NCI-H1417 treated with DMSO at 0.1 percent for 48 hours (cell line): ENCODE measurements around the gene FPR3.
"Not testable (repeated sequence)": the region's sequence is repeated elsewhere in the genome, so short reads cannot be mapped to it uniquely, and the experiment has no call there.

Experiments
- DNase-seq: peaks from one replicate; lab custom pipeline; 2025; lab: John Stamatoyannopoulos, UW

The FPR3 gene, protein sequence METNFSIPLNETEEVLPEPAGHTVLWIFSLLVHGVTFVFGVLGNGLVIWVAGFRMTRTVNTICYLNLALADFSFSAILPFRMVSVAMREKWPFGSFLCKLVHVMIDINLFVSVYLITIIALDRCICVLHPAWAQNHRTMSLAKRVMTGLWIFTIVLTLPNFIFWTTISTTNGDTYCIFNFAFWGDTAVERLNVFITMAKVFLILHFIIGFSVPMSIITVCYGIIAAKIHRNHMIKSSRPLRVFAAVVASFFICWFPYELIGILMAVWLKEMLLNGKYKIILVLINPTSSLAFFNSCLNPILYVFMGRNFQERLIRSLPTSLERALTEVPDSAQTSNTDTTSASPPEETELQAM

DNA sequence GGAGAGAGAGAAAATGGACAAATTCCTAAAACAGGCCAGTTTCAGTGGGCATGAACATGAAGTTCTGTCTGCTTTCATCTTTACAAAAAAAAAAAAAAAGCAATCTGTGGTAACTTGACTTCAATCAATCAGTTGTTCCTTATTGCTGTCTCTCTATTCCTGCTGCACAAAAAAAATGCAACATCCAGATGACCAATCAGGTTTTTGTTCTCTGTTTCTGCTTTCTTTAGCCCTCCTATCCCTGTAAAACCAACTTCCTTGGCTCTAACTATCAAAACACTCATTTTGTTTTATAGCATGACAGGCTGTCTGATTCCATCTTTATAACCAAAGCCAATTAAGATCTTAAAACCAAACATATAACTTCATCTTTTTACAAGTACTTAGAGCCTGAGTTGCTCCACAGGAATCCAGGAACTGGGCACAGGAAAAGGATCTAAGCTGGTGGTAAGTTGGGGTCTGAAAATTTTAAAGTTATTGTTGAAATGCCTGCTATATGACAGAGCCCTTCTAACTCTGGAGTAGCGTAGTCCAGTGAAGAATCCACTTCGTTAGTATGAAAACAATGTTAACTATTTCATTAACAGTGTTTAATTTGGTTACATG, at the start of gene FPR3:
Gene FPR3 (plus strand): TSS at position 273 of the 606 bp plus-strand sequence. CDS start 28,592 bp downstream, outside the sequence.
- no peak for DNase-seq

DNA sequence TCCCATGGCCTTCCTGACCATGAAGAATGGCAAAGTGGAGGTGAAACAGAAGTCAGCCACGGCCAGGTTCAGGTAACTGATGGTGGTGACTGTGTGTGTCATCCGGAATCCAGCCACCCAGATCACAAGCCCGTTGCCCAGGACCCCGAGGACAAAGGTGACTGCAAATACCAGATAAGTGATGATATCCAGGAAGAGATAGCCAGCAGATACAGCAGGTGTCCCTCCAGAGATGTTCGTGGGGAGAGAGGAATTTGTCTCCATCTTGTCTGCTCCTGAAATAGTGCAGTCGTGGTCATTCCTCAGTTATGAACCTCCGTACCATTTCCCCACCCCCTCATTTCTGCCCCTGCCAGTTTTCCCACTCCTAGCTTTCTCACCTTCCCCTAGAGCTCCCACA, 48.2 kb upstream of the FPR3 start:
- no peak for DNase-seq

DNA sequence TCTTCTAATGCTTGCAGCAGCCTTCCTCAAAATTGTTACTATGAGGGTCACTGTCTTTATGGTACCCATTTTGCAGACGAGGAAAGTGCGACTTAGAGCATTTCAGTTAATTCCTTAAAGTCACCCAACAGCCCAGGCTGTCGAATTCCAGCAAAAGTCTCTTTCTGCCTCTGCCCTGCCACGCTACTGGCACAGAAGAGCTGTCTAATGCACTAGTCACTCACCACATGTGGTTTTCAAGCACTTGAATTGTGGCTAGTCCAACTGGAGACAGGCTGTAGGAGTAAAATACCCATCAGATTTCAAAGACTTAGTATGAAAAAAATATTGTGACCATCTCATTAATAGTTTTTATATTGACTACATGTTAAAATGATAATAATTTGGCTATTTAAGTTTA, 45.0 kb upstream of the FPR3 start:
- DNase-seq: no peak

DNA sequence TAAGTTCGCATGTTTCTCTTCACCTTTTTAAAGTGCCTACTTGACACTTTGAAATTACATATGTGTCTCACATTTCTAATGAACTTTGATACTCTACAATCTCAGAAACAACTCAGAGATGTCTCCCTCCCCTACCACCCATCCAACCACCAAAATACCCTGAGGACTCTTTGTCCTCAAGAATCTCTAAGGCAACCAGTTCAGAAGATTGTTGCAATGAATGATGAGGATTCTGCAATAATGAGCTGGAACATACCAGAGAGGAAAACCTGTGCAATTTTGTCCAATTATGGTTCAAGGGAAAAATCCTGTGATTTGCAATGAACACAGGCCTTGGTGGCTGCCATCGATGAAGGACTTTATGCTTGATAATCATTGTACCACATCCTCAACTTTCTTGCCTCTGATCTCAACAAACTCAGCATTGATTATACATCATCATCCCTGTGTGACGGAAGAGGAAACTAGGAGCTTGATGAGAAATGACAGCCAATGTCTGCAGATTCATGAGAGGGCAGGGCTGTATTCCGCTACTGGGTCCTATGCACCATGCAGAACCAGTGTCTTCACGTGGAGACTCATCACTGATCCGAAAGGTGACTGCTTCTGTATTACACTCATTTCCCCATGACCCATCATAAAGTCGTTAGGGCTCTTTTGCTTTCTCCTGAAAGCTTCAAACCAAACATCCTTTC, 44.4 kb upstream of the FPR3 start:
- no peak for DNase-seq

DNA sequence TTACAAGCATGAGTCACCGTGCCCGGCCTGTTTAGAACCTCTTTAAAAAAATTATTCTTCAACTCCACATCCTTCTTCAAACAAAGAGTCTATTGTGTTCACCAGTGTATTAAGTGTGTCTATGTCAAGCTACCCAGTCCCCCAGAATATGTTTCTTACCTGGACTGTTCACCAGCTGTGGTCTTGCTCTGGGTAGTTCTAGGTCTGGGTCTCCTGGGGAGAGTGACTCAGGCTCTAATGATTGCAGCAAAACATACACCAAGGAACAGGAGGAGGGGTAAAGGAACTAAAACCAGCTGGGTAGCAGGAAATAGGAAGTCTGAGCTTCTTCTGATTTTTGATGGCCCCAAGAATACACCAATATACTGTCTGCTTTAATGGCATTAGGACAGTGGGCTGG, 43.3 kb upstream of the FPR3 start, which contains the start of gene FPR1:
Gene FPR1 (minus strand): TSS at position 224 of the 400 bp plus-strand sequence. CDS start 4,884 bp downstream, outside the sequence.
- no peak for DNase-seq

DNA sequence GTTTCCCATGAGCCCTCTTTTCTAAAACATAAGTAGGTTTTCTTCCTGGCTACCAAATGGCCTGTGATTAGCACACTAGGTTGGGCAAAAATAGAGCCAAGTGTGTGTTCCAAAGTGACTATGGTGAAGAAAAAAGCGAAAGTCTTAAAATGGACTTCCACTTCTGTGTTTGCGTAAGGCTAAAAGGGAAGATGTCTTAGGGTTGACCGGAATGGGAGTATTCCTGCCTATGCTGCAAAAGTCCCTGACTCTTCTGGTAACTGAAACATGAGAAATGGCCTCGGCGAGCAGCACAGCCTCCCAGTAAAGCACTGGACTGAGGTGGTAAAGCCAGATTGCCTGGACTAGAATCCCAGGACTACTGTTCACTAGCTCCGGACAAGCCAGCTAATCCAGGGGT, 40.8 kb upstream of the FPR3 start:
- no peak for DNase-seq

DNA sequence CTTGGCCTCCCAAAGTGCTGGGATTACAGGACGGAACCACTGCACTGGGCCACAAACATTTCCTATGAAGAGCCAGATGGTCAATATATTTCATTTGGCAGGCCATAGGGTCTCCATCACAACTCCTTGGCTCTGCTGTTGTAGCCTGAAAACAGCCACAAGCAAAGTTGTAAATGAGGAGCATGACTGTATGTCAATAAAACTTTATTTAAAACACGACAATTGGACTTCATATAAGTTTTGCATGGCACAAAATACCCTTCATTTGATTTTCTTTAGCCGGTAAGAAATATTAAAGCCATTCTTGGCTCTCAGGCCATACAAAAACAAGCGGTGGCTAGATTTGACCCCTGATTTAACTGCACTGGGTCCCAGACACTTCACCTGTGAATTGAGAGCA, 40.2 kb upstream of the FPR3 start:
- no peak for DNase-seq

DNA sequence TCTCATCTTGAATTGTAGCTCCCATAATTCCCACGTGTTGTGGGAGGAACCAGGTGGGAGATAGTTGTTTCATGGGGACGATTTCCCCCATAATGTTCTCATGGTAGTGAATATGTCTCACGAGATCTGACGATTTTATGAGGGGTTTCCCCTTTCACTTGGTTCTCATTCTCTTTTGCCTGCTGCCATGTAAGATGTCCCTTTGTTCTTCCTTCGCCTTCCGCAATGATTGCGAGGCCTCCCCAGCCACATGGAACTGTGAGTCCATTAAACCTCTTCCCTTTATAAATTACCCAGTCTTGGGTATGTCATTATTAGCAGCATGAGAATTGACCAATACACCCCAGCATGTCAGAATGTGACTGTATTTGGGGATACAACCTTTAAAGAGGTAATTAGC, 39.4 kb upstream of the FPR3 start:
- no peak for DNase-seq

DNA sequence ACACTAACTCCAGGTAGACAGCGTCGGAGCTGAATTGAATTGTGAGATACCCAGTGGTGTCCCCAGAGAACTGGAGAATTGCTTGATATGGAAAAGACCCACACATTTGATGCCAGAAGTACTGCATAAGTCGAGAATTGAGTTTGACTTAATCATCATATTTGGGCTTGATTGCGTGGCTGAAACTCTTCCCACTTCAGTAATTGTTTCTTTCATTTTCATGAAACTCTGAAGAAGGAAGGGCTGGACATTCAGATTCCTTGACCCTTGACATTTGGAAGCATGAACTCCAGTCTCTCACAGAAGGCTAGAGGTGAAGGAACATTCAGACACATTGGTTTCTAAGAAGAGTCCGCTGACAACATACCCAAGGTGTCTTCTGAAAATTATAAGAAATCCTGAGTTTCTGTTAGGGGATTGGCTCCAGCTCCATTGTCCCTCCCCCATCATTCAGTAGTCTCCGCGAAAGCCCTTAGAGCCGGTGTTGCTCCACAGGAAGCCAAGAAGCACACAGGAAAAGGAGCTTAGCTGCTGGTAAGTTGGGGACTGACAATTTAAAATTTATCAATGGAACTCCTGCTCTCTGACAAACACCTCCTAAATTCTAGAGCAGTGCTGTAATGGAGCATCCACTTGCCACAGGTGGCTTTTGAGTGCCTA, 34.1 kb upstream of the FPR3 start, which contains the start of gene FPR2:
Gene FPR2 (plus strand): TSS at position 484 of the 660 bp plus-strand sequence. CDS start 7,479 bp downstream, outside the sequence.
- no peak for DNase-seq

DNA sequence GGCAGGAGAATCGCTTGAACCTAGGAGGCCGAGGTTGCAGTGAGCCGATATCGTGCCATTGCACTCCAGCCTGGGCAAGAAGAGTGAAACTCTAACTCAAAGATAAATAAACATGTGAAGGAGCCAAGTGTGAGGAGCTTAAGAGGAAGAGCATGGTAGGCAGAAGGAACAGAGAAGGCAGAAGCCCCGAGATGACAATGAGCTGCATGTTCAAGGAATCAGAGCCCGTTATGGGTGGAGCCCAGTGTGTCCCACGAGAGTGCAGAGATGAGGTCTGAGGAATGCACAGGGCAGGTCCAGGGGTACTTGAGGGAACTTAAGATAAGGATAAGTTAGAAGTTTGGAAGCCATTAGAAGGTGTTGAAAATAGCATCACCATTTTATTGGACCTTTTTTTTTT, 33.3 kb upstream of the FPR3 start:
- no peak for DNase-seq

DNA sequence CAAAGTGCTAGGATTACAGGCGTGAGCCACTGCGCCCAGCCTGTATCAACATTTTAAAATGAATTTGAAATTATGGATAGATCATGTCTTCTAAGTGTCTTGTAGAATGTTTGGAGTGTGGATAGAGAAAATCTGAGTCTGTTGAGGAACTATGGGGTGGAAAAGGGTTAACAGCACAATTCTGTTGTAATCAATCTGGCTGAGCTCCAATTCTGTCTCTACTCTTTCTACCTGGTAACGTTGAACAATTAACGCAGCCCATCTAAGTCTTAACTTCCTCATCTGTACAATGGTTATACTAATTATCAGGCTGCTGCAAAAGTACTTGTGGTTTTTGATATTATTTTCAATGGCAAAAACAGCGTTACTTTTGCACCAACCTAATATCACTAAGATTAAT, 29.9 kb upstream of the FPR3 start:
- DNase-seq: no peak

DNA sequence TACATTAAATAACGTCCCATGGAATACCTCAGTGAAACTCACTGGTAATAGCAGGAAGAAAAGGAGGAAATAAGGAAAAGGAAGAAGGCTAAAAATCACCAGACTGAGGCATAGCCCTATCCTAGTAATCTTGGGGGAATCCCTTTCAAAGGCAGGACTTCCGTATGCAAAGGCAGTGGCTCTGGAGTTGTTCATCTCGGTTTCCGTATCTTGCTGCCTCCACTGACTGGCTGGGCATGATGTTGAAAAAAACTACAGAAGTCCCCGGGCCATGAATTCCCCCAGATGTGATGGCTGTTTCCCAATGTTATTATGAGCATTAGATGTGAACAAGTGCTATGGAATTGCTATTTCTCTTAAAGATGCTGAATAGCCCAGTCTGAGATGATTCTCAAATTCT, 28.5 kb upstream of the FPR3 start:
- no peak for DNase-seq

DNA sequence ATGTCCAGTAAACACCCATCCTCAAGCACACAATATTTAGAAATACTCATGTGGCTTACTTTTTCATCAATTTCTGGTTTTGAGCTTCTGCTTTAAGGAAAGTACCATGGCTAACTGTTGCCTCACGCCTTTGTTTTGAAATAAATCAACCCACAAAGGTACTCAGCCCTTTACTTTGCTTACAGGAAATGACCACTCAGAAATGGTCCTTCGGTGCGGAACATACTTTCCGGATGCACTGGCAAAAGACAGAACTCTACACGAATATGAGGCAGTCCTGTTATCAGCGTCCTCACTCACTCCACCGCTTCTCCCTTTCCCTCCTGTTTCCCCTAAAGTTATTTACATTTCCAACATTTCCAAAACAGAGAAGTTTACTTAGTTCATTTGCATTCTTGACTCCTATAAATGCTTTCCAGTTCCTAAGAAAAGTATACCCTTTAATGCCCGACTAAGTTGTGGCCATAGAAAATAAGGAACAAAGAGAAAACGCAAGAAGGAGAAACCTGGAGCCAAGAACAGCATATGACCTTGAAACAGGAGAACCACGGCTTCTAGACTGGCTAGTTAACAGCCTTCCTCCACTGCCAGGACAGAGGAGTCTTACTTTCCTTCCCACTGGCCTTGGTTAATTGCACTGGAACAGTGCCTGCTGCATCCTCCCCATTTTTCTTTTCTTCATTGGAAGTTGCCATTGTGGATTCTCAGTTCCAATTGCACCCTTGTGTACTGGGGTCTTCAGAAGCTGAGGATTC, 23.4 kb upstream of the FPR3 start:
- no peak for DNase-seq

DNA sequence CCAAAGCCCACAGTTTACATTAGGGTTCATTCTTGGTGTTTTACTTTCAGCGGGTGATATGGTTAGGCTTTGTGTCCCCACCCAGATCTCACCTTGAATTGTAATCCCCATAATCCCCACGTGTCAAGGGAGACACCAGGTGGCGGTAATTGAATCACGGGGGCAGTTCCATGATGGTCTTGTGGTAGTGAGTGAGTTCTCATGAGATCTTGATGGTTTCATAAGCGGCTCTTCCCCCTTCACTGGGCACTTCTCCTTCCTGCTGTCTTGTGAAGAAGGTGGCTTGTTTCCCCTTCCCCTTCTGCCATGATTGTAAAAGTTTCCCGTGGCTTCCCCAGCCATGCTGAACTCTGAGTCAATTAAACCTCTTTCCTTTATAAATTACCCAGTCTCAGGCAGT, 22.0 kb upstream of the FPR3 start:
- no peak for DNase-seq

DNA sequence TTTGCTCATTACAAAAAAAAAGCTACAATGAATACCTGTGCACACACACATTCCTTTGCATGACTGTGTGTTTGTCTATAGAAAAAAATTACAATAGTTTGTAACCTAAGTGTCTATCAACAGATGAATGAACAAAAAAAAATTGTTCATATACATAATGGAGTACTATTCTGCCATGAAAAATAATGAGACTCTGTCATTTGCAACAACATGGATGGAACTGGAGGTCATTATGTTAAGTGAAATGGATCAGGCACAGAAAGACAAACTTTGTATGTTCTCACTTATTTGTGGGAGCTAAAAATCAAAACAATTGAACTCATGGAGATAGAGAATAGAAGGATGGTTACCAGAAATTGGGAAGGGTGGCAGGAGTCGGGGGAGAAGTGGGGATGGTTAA, 18.4 kb upstream of the FPR3 start:
- not testable (repeated sequence) for DNase-seq

DNA sequence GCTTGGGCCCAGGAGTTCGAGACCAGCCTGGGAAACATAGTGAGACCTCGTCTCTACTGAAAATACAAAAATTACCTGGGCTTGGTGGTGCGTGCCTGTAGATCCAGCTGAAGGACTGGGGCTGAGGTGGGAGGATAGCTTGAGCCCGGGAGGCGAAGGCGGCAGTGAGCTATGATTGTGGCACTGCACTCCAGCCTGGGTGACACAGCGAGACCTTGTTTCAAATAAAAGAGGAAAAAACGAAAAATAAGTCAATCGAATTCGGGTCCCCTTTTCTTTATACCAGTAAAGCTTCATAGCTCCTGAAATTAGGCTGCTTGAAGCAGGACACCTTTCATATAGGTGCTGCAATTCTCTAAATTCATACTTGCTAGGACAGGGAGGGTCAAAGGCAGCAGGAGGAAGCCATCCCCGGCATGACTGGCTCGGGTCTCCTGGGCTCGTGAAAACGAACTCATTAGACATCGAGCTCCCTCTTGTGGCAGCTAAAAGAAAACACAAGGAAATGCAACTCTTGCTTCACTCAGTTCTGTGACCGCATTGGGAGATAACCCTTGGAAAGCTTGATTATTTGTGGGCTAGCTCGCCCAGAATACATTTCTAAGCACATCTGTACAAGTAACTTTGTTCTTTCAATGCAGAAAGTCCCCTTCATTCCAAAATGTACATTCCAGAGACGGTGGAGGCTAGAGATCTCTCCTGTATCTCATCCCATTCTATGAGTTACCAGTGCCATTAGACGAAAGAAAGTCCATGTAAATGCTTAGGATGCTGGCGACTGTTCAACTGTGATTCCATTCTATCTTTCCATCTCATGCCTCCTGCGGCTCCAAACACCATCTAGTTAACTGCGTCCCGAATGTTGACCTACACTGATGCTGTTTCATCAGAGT, 17.1 kb upstream of the FPR3 start:
- no peak for DNase-seq

DNA sequence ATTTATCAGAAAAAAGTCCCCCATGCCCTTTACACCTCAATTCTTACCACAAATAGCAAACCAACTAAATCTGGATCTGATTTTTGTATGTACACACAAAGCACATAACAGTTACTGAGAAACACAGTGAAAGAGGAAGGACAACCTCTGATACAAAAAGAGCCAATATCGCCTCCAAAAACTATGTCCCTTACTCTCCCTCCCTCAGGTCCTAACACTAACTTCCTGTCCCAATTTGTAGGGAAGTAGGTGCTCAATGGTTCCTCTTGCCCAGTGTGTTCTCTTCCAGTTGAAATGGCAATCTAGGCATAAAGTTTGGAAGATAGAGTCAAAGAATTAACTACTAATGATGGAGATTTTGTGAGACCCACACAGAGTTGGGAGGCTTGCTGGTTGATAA, 15.8 kb upstream of the FPR3 start:
- no peak for DNase-seq

DNA sequence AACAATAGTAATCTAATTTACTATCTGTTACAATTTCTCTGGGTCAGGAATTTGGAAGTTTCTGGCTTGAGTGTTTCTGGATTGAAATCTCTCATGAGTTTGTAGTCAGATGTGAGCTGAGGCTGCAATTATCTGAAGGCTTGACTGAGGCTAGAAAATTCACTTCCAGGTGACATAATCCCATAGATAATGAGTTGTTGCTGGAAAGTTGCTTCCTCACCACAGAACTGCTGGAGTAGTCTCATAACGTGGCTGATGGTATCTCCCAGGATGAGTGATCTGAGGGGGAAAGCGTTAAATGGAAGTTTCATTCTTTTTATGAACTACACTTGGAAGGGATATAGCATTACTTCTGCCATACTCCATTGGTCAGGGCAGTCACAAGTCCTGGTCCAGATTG, 15.3 kb upstream of the FPR3 start:
- no peak for DNase-seq

DNA sequence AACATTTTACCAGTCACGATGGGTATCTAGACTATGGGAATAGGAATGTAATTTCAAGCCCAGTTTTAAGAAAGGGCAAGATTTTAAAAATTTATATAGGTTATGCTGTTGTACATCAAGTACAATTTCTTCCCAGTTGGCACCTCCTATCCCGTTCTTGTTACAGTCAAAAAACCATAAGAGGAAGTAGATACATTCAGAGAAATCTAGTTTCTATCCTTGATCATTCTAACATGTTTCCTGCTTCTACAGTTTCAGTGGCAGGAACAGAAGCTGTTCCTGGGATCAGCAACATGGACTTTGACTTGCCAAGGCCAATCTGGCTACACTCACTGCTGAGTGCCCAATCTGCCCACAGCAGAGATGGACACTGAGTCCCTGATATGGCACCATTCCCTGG, 14.7 kb upstream of the FPR3 start:
- DNase-seq: no peak

DNA sequence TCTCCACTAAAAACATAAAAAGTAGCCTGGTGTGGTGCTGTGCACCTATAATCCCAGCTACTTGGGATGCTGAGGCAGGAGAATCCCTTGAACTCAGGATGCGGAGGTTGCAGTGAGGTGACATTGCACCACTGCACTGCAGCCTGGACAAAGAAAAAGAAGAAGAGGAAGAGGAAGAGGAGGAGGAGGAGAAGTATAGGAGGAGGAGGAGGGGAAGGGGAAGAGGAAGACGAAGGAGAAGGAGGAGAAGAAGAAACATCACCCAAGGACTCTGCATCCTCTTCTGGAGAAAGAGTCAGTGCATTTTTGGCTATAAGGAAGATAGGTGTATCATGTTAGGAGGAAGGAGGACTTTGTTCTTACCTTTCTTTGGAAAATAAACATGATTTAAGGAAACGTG, 13.0 kb upstream of the FPR3 start:
- DNase-seq: no peak

DNA sequence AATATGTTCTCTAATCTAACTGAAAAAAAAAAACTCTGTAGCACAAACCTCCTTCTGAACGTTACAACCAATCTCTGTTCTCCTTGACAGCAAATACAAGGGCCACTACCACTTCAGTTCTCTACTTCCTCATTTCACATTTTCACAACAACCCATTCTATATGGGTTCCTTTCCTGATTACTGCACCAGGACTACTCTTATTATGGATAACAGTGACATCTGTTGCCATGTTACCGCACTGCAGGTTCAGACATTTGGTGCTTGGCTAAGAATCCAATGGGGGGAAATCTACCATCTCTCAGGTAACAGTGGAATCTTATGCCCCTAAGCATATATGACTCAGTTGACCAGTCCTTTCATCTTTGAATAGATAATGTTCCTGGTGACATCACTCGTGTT, 11.6 kb upstream of the FPR3 start:
- no peak for DNase-seq
